HL-60 (cell line): Measurements from ENCODE around the gene KCNH5.

ENCODE experiments used
- DNase-seq, 2 experiments: peaks; one replicate each; pipeline ENCODE4 v3.0.0-alpha.2; 2010 to 2020; ENCODE audit warnings: low read depth in 1 of 2, low spot score in 1 of 2
- H3K27ac ChIP-seq: fragments of 250-450 bp; sonication (Bioruptor Pico); replicated peaks from 2 replicates; pipeline ENCODE4 v1.5.1; 2020; ENCODE audit warnings: mild to moderate bottlenecking, moderate library complexity
- H3K27me3 ChIP-seq: fragments of 250-450 bp; sonication (Bioruptor Pico); 2 replicates; pipeline ENCODE4 v1.5.1; 2021; ENCODE audit warnings: mild to moderate bottlenecking, moderate library complexity; ENCODE audit not compliant: insufficient read depth, poor library complexity, severe bottlenecking
- H3K4me3 ChIP-seq: replicated peaks from 2 replicates; pipeline ENCODE4 v1.5.1; 2011; ENCODE audit warnings: mild to moderate bottlenecking, control low read depth, low read length; ENCODE audit not compliant: insufficient read depth
- CTCF ChIP-seq: IDR thresholded peaks from one replicate; pipeline ENCODE4 v1.5.1; 2011; ENCODE audit warnings: low read length, control low read depth, inconsistent platforms; ENCODE audit not compliant: insufficient read depth
- GABPA ChIP-seq: IDR thresholded peaks from 2 replicates; pipeline ENCODE4 v1.6.1; 2012; ENCODE audit warnings: low read depth
- POLR2AphosphoS5 ChIP-seq: IDR thresholded peaks from 2 replicates; pipeline ENCODE4 v1.6.1; 2012; ENCODE audit warnings: low read depth
- REST ChIP-seq: IDR thresholded peaks from 2 replicates; pipeline ENCODE4 v1.6.1; 2012; ENCODE audit warnings: low read depth; ENCODE audit not compliant: insufficient replicate concordance
- SPI1 ChIP-seq: IDR thresholded peaks from 2 replicates; pipeline ENCODE4 v1.6.1; 2012; ENCODE audit warnings: low read depth, mild to moderate bottlenecking, borderline replicate concordance

The KCNH5 gene

GRCh38 chr14:62934439-62934838, 110.8 kb downstream of the KCNH5 start:
- Histone ChIP-seq H3K27ac (no peak overlapping the region), H3K27me3 (no peaks in the 10 kb centered on the region), H3K4me3 (no peak overlapping the region)
- no peak for DNase-seq
- no peak for TF ChIP-seq SPI1
- no peak for TF ChIP-seq POLR2AphosphoS5
- TF ChIP-seq CTCF = no peak
- TF ChIP-seq GABPA = no peak
- TF ChIP-seq REST = no peak

DNA sequence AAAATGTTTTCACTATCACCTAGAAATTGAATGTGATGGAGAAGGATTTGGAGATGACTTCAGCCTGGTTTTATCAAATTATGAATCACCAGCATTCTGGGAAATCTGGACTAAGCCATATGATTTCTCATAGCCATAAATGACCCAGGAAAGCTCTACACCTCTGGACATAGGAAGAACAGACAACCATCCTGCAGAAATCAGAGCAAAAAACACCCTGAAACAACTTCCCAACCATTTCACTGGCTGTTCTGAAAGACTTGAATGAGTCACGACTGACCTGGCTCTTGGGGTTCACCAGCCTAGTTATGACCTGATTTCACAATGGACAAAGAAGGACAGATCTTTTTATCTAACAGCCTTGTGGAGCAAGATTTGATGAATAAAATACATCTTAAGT, 123.8 kb downstream of the KCNH5 start:
- Histone ChIP-seq H3K27ac (no peak overlapping the region), H3K4me3 (no peak overlapping the region), H3K27me3 (no peaks in the 10 kb centered on the region)
- DNase-seq = no peak
- TF ChIP-seq POLR2AphosphoS5 (no peak), SPI1 (no peak), REST (no peak), GABPA (no peak), CTCF (no peak)

DNA sequence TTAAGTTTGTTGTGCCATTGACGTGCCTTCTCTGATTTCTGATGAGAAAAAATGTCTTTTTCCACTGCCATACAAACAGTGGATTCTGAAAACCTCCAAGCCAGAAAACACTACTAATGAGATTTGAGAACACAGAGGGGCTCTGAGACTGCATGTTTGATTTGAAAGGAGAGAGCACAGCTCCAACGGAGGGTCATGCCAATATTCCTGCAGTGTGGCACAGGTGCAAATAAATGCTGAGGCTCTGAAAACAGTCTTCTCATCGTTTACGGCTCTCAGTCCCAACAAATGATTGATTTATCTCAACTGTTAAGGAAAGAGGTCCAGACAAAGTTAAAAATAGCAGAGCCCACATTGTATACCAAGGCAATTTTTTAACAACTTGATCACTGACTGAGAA, 128.7 kb downstream of the KCNH5 start:
- Histone ChIP-seq H3K27ac (no peak overlapping the region), H3K4me3 (no peak overlapping the region), H3K27me3 (no peaks in the 10 kb centered on the region)
- TF ChIP-seq GABPA (no peak), CTCF (no peak), REST (no peak), POLR2AphosphoS5 (no peak), SPI1 (no peak)
- DNase-seq = no peak
